Uterus (tissue), 4 donors: ENCODE measurements around the gene LIPA. TPM values are rescaled to one million over a fixed set of nuclear protein-coding genes. Genes with fewer than 3 reads are reported as not detected.

Source experiments
- DNase-seq, 2 donors: peaks; one replicate each; pipeline ENCODE4 v3.0.0-alpha.2; 2019 to 2020
- H3K27ac ChIP-seq, 2 donors: fragments of 200-600 bp; sonication (generic); 1 replicate in 1 of 2; 2 replicates in 1 of 2; pipeline ENCODE4 v1.5.1; 2016 to 2018
- H3K27me3 ChIP-seq, 2 donors: fragments of 200-600 bp; sonication (generic); one replicate each; pipeline ENCODE4 v1.5.1; 2018 to 2019; ENCODE audit warnings: control low read depth in 1 of 2
- H3K36me3 ChIP-seq, 2 donors: fragments of 200-600 bp; sonication (generic); one replicate each; pipeline ENCODE4 v1.5.1; 2019; ENCODE audit warnings: control low read depth in 1 of 2
- H3K4me1 ChIP-seq, 2 donors: fragments of 200-600 bp; sonication (generic); one replicate each; pipeline ENCODE4 v1.5.1; 2018 to 2019; ENCODE audit warnings: control low read depth in 1 of 2
- H3K4me3 ChIP-seq, 2 donors: fragments of 200-600 bp; sonication (generic); 1 replicate in 1 of 2; 2 replicates in 1 of 2; pipeline ENCODE4 v1.5.1; 2018 to 2019; ENCODE audit warnings: mild to moderate bottlenecking in 1 of 2
- H3K9me3 ChIP-seq, 2 donors: fragments of 200-600 bp; sonication (generic); one replicate each; pipeline ENCODE4 v1.5.1; 2019; ENCODE audit warnings: control low read depth in 1 of 2
- POLR2A ChIP-seq, 2 donors: fragments of 450-650 bp; IDR thresholded peaks; one replicate each; pipeline ENCODE4 v1.6.1; 2016; ENCODE audit warnings: antibody characterized with exemption in 2 of 2, mild to moderate bottlenecking in 1 of 2, moderate library complexity in 1 of 2
- intact Hi-C: fragments of 100-400 bp; cut with DNase I; formaldehyde crosslinking; loops from one replicate; pipeline ENCODE4 v1.15.1; 2023; ENCODE audit warnings: low total_unique reads
- total RNA-seq, 4 donors: library from RNA; depleted of rRNA in 3 of 4; stranded (reverse); fragments of >200 nt in 3 of 4; gene quantifications; one replicate each; pipeline versions ENCODE4 v1.1.0 to v1.2.4, GENCODE V29; 2014 to 2023
- TF ChIP-seq, protein P1 (sequence below), 4 experiments: fragments of 200-600 bp in 2 of 4; fragments of 450-650 bp in 2 of 4; sonication (generic) in 2 of 4; IDR thresholded peaks; one replicate each; pipeline ENCODE4 v1.5.1; 2016 to 2019; ENCODE audit warnings: antibody characterized with exemption in 4 of 4, mild to moderate bottlenecking in 2 of 4, moderate library complexity in 1 of 4
- donor health status: DM: yes; HTN: yes; CAD: no.

Gene LIPA
- total RNA-seq, 4 donors from 2014 or later, result 40.0 to 63.1 (median 46.9) TPM

DNA sequence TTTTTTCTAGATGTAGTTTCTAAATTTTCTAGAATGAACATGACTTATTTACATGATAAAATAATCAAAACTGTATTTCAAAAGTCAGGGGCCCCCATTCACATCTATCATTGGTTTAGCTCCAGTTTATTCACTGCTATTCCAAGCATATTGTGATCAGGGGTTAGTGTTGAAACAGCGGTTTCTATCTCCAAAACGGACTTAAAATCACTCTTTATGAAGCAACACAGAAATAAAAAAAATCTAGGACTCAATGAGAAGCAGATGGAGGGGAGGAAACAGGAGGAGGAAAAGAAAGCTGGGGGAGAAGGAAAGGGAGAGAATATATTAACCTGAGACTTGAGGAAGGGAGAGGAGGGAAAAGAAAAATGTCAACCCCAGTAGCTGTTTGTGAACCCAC, 29.7 kb downstream of the LIPA start:
- H3K27me3 ChIP-seq, result no peaks in the 10 kb centered on the region
- H3K36me3 ChIP-seq, result no peaks in the 10 kb centered on the region
- H3K4me3 ChIP-seq, result no peak overlapping the region
- DNase-seq, result no peak
- TF ChIP-seq, protein P1, sequence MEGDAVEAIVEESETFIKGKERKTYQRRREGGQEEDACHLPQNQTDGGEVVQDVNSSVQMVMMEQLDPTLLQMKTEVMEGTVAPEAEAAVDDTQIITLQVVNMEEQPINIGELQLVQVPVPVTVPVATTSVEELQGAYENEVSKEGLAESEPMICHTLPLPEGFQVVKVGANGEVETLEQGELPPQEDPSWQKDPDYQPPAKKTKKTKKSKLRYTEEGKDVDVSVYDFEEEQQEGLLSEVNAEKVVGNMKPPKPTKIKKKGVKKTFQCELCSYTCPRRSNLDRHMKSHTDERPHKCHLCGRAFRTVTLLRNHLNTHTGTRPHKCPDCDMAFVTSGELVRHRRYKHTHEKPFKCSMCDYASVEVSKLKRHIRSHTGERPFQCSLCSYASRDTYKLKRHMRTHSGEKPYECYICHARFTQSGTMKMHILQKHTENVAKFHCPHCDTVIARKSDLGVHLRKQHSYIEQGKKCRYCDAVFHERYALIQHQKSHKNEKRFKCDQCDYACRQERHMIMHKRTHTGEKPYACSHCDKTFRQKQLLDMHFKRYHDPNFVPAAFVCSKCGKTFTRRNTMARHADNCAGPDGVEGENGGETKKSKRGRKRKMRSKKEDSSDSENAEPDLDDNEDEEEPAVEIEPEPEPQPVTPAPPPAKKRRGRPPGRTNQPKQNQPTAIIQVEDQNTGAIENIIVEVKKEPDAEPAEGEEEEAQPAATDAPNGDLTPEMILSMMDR (IDR thresholded peaks at IDR 0.05), result no peak
- TF ChIP-seq POLR2A (IDR thresholded peaks at IDR 0.05), result no peak
- no peaks in the 10 kb centered on the region for H3K9me3 ChIP-seq
- H3K27ac ChIP-seq, result peak overlapping the region in 1 of 2 donors; percentile 17
- intact Hi-C loops, result no loop called here
- no peaks in the 10 kb centered on the region for H3K4me1 ChIP-seq

DNA sequence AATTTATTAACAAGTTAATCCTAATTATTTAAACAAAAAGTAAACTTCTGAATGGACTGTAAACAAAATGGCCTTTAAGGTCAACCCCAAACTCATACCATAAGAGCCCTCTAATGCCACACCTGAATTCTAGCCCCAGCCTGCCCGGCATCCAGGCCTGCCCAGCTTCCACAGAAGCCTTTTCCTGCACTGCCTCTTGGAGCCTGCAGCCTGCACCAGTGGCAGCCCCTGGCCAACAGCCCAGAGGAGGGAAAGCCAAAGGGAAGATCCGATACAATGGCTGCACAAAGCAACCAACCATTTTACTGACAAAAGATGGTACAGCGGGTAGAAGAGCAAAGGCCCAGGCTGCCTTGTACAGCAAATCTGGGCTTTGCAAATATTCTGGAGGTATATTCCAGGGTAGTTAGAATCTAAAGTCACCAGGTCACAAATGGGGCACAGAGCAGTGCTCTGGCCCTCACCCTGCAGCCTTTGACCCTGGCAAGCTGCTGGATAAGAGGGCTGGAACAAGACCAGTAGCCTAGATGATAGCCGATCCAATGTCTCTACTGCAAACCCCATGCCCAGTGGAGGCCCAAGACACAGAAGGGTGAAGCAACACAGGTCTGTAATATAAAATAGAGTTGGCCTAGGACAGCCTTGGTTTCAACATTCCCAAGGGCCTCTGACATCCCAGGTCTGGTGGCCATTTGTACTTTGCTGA, 31.9 kb downstream of the LIPA start:
- H3K36me3 ChIP-seq, result no peaks in the 10 kb centered on the region
- H3K4me1 ChIP-seq, result no peaks in the 10 kb centered on the region
- H3K9me3 ChIP-seq, result no peaks in the 10 kb centered on the region
- TF ChIP-seq, protein P1 (IDR thresholded peaks at IDR 0.05), result no peak
- no peak for DNase-seq
- no peak overlapping the region for H3K27ac ChIP-seq
- H3K4me3 ChIP-seq, result no peak overlapping the region
- intact Hi-C loops, result no loop called here
- H3K27me3 ChIP-seq, result no peaks in the 10 kb centered on the region

DNA sequence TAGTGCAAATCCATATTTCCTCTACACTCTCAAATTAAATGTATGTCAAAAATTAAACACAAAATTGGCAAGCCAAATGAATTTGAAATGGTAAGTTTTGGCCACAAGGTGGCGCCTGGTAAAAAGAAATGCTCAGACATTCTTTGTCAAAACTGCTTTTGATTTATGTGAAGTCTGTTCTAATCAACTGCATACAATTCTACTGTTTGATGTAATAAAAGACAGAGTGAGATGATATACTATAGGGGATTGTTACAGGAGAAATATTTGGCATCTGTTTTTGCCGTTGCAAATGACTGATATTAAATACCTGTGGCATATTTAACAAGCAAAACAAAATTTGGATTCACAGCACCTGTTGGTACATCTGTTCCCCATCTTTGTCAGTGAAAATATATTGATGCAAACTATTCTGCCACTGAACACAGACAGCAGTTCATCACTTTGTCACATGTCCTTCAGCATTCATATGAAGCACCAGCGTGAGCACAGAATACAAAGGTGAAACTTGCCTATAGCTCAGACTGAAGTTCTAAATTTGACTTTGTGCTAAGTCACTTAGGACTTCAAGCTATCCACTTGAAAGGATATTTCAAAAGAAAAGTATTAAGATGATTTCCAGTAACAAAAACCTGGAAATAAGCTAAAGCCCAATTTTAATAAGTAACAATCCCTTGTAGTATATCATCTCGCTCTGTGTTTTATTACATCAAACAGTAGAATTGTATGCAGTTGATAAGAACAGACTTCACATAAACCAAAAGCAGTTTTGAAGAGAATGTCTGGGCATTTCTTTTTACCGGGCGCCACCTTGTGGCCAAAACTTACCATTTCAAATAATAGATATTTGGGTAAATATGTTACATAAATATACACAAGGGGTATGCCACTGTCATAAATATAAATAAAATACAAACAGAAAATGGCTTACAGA, 34.3 kb downstream of the LIPA start:
- Histone ChIP-seq H3K27ac (peak overlapping the region; percentile 53 to 74), H3K4me1 (no peaks in the 10 kb centered on the region), H3K9me3 (no peaks in the 10 kb centered on the region), H3K4me3 (no peak overlapping the region), H3K27me3 (no peaks in the 10 kb centered on the region), H3K36me3 (no peaks in the 10 kb centered on the region)
- peak; percentile 35 to 63 for DNase-seq
- intact Hi-C loops, result no loop called here
- no peak for TF ChIP-seq POLR2A (IDR thresholded peaks at IDR 0.05)
- TF ChIP-seq, protein P1 (IDR thresholded peaks at IDR 0.05), result peak; percentile 70 to 79 (median 72)

DNA sequence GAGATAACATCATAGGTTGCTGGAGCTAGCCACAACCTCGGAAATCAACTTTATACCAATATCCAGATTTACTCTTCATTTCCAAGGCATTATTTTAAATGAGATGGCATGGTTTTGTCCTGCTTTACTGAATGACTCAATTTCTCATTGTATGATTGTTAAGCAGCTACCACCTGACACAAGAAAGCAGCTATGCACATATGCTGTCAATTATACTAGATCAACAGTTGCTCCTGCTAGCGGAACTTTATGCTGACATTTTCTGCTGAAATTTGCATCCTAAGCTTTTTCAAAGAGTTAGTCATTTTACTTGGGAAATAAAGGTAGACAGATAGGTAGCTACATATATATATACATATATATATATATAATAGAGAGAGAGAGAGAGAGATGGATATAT, 35.5 kb downstream of the LIPA start:
- Histone ChIP-seq H3K36me3 (no peaks in the 10 kb centered on the region), H3K4me3 (no peak overlapping the region), H3K9me3 (no peaks in the 10 kb centered on the region), H3K27me3 (no peaks in the 10 kb centered on the region), H3K27ac (no peak overlapping the region), H3K4me1 (no peaks in the 10 kb centered on the region)
- intact Hi-C loops, result no loop called here
- DNase-seq, result no peak
- TF ChIP-seq, protein P1 (IDR thresholded peaks at IDR 0.05), result no peak
- no peak for TF ChIP-seq POLR2A (IDR thresholded peaks at IDR 0.05)

DNA sequence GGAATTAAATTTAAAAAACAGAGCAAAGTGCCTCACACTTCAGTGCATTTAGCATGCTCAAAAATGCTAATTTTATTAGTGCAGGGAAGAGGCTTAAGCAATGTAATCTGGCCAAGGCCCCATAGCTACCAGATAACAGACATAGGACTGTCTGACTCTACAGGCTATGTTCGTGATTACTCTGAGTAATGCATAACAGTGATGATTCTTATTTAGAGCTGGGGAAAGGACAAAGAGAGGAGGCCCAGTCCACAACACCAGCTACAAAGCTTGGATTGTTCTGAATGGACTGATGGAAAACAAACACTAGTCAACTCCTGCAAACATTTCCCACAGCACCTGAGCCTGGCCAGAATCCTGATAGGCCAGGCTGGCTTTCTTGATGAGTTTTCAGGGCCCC, 36.1 kb downstream of the LIPA start:
- Histone ChIP-seq H3K9me3 (no peaks in the 10 kb centered on the region), H3K27me3 (no peaks in the 10 kb centered on the region), H3K4me3 (no peak overlapping the region), H3K27ac (no peak overlapping the region), H3K36me3 (no peaks in the 10 kb centered on the region), H3K4me1 (no peaks in the 10 kb centered on the region)
- TF ChIP-seq, protein P1 (IDR thresholded peaks at IDR 0.05), result no peak
- TF ChIP-seq POLR2A (IDR thresholded peaks at IDR 0.05), result no peak
- intact Hi-C loops, result no loop called here
- no peak for DNase-seq
